SK-N-MC (cell line): ENCODE results near the gene TCN2.

Experiments
- EZH2 ChIP-seq: fragments of 200-600 bp; sonication (generic); IDR thresholded peaks from one replicate; pipeline ENCODE4 v1.6.1; 2017; ENCODE audit warnings: antibody characterized with exemption
- POLR2AphosphoS5 ChIP-seq: IDR thresholded peaks from 2 replicates; pipeline ENCODE4 v1.6.1; 2012; ENCODE audit warnings: mild to moderate bottlenecking, low read depth, low read length, borderline replicate concordance

DNA sequence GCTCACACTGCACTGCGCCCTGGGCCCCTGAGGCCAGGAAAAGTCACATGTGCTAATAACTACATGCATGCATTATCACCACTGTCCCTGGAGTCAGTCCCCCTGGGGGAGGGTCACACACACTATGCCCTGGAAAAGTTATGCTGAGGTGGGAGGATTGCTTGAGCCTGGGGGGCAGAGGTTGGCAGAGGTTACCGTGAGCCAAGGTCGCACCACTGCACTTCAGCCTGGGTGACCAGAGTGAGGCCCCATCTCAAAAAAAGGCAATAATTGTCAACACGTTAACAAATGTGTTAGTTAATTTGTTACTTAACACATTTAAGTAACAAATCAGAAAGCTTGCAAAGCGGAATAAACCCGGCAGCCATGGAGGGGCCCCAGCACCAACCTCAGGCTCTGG, 47.1 kb upstream of the TCN2 start:
- TF ChIP-seq POLR2AphosphoS5: no peak
- TF ChIP-seq EZH2: no peak
